ACC112 (cell line): ENCODE results near the gene C1orf210.

Experiments used
- H2AFZ ChIP-seq: fragments of 200-600 bp; sonication (generic); one replicate; pipeline ENCODE4 v1.6.0; 2017; ENCODE audit warnings: antibody characterized with exemption, low read length; ENCODE audit not compliant: unreplicated experiment
- H3K27ac ChIP-seq: fragments of 200-600 bp; sonication (generic); 2 replicates; pipeline ENCODE4 v1.5.1; 2014; ENCODE audit warnings: low read depth, mild to moderate bottlenecking, antibody characterized with exemption, low read length, moderate library complexity
- H3K27me3 ChIP-seq: fragments of 200-600 bp; sonication (generic); 2 replicates; pipeline ENCODE4 v1.6.1; 2014; ENCODE audit warnings: mild to moderate bottlenecking, antibody characterized with exemption, low read length, moderate library complexity, mixed read lengths; ENCODE audit not compliant: insufficient read depth
- H3K36me3 ChIP-seq: fragments of 200-600 bp; sonication (generic); 2 replicates; pipeline ENCODE4 v1.6.1; 2016; ENCODE audit warnings: mild to moderate bottlenecking, antibody characterized with exemption, low read length, moderate library complexity, mixed read lengths; ENCODE audit not compliant: insufficient read depth
- H3K4me1 ChIP-seq: fragments of 200-600 bp; sonication (generic); one replicate; pipeline ENCODE4 v1.6.1; 2016; ENCODE audit warnings: low read length, mixed read lengths; ENCODE audit not compliant: insufficient read depth, unreplicated experiment, control insufficient read depth
- H3K4me3 ChIP-seq: fragments of 200-600 bp; sonication (generic); 2 replicates; pipeline ENCODE4 v1.5.1; 2014; ENCODE audit warnings: mild to moderate bottlenecking, low read depth, low read length
- H3K79me2 ChIP-seq: fragments of 200-600 bp; sonication (generic); one replicate; pipeline ENCODE4 v1.6.0; 2016; ENCODE audit warnings: low read length; ENCODE audit not compliant: control insufficient read depth, unreplicated experiment, insufficient read depth

The C1orf210 gene

GRCh38 chr1:43285269-43285990 lies at the start of gene C1orf210:
C1orf210 (minus strand) TSS chr1:43285581; CDS start chr1:43283270, 2,311 bp downstream.
- Histone ChIP-seq H3K4me1 (no peaks in the 10 kb centered on the region), H3K4me3 (no peak within 1 kb of the TSS), H3K79me2 (no peaks in the 10 kb centered on the region), H3K27me3 (no peaks in the 10 kb centered on the region; the same call in 1 of the 2 replicates), H3K27ac (no peak within 1 kb of the TSS), H2AFZ (no peak within 1 kb of the TSS), H3K36me3 (no peaks in the 10 kb centered on the region)

GRCh38 chr1:43334453-43335205 lies 49.2 kb upstream of the C1orf210 start:
- no peak overlapping the region for H2AFZ ChIP-seq
- no peaks in the 10 kb centered on the region for H3K27me3 ChIP-seq
- no peak overlapping the region for H3K27ac ChIP-seq
- no peaks in the 10 kb centered on the region for H3K36me3 ChIP-seq
- H3K4me1 ChIP-seq, result peaks cover 12% of the 10 kb centered on the region
- no peaks in the 10 kb centered on the region for H3K79me2 ChIP-seq
- no peak overlapping the region for H3K4me3 ChIP-seq

GRCh38 chr1:43331688-43332087 lies 46.3 kb upstream of the C1orf210 start:
- H3K36me3 ChIP-seq, result no peaks in the 10 kb centered on the region
- H3K27me3 ChIP-seq, result no peaks in the 10 kb centered on the region
- no peak overlapping the region for H3K4me3 ChIP-seq
- no peak overlapping the region for H3K27ac ChIP-seq
- no peaks in the 10 kb centered on the region for H3K79me2 ChIP-seq
- H2AFZ ChIP-seq, result no peak overlapping the region
- peaks cover 13% of the 10 kb centered on the region for H3K4me1 ChIP-seq

GRCh38 chr1:43329995-43330751 lies 44.8 kb upstream of the C1orf210 start:
- no peaks in the 10 kb centered on the region for H3K36me3 ChIP-seq

GRCh38 chr1:43327549-43328292 lies 42.3 kb upstream of the C1orf210 start:
- H3K79me2 ChIP-seq, result no peaks in the 10 kb centered on the region
- H3K4me3 ChIP-seq, result no peak overlapping the region
- no peak overlapping the region for H2AFZ ChIP-seq
- no peaks in the 10 kb centered on the region for H3K27me3 ChIP-seq
- no peaks in the 10 kb centered on the region for H3K36me3 ChIP-seq
- peaks cover 13% of the 10 kb centered on the region for H3K4me1 ChIP-seq
- H3K27ac ChIP-seq, result no peak overlapping the region

More at GRCh38 chr1:43329995-43330751, 44.8 kb upstream of the C1orf210 start:
- no peaks in the 10 kb centered on the region for H3K79me2 ChIP-seq
- H3K27me3 ChIP-seq, result no peaks in the 10 kb centered on the region
- H3K4me1 ChIP-seq, result peaks cover 13% of the 10 kb centered on the region
- H3K4me3 ChIP-seq, result no peak overlapping the region
- peak overlapping the region; percentile 41 for H2AFZ ChIP-seq
- H3K27ac ChIP-seq, result peak overlapping the region; percentile 27; the same call in 1 of the 2 replicates

GRCh38 chr1:43325381-43325780 lies 40.0 kb upstream of the C1orf210 start:
- no peak overlapping the region for H2AFZ ChIP-seq
- no peak overlapping the region for H3K27ac ChIP-seq
- peaks cover 8% of the 10 kb centered on the region for H3K4me1 ChIP-seq
- no peaks in the 10 kb centered on the region for H3K27me3 ChIP-seq
- H3K4me3 ChIP-seq, result no peak overlapping the region
- H3K79me2 ChIP-seq, result no peaks in the 10 kb centered on the region
- H3K36me3 ChIP-seq, result no peaks in the 10 kb centered on the region

GRCh38 chr1:43324810-43325209 lies 39.4 kb upstream of the C1orf210 start:
- no peak overlapping the region for H2AFZ ChIP-seq
- H3K36me3 ChIP-seq, result no peaks in the 10 kb centered on the region
- no peak overlapping the region for H3K4me3 ChIP-seq
- H3K79me2 ChIP-seq, result no peaks in the 10 kb centered on the region
- H3K27ac ChIP-seq, result no peak overlapping the region
- peaks cover 2% of the 10 kb centered on the region for H3K4me1 ChIP-seq
- no peaks in the 10 kb centered on the region for H3K27me3 ChIP-seq

- no peaks in the 10 kb centered on the region for H3K4me1 ChIP-seq
- H3K27ac ChIP-seq, result no peak overlapping the region
- H3K4me3 ChIP-seq, result no peak overlapping the region
- no peak overlapping the region for H2AFZ ChIP-seq
- no peaks in the 10 kb centered on the region for H3K36me3 ChIP-seq
- H3K27me3 ChIP-seq, result no peaks in the 10 kb centered on the region
- no peaks in the 10 kb centered on the region for H3K79me2 ChIP-seq
Observed at GRCh38 chr1:43322506-43322905, 37.1 kb upstream of the C1orf210 start.

GRCh38 chr1:43321331-43321891 lies 36.0 kb upstream of the C1orf210 start:
- no peaks in the 10 kb centered on the region for H3K27me3 ChIP-seq
- H3K27ac ChIP-seq, result no peak overlapping the region
- H3K36me3 ChIP-seq, result no peaks in the 10 kb centered on the region
- no peaks in the 10 kb centered on the region for H3K79me2 ChIP-seq
- no peaks in the 10 kb centered on the region for H3K4me1 ChIP-seq
- H3K4me3 ChIP-seq, result no peak overlapping the region
- H2AFZ ChIP-seq, result no peak overlapping the region

GRCh38 chr1:43319766-43320165 lies 34.4 kb upstream of the C1orf210 start:
- Histone ChIP-seq H3K27me3 (no peaks in the 10 kb centered on the region), H2AFZ (no peak overlapping the region), H3K27ac (no peak overlapping the region), H3K4me3 (no peak overlapping the region), H3K79me2 (no peaks in the 10 kb centered on the region), H3K36me3 (no peaks in the 10 kb centered on the region), H3K4me1 (no peaks in the 10 kb centered on the region)
